Measurements from ENCODE around the gene PPP1R13B.
"Not testable (repeated sequence)": the region's sequence is repeated elsewhere in the genome, so short reads cannot be mapped to it uniquely, and the experiment has no call there.

Gene PPP1R13B

DNA sequence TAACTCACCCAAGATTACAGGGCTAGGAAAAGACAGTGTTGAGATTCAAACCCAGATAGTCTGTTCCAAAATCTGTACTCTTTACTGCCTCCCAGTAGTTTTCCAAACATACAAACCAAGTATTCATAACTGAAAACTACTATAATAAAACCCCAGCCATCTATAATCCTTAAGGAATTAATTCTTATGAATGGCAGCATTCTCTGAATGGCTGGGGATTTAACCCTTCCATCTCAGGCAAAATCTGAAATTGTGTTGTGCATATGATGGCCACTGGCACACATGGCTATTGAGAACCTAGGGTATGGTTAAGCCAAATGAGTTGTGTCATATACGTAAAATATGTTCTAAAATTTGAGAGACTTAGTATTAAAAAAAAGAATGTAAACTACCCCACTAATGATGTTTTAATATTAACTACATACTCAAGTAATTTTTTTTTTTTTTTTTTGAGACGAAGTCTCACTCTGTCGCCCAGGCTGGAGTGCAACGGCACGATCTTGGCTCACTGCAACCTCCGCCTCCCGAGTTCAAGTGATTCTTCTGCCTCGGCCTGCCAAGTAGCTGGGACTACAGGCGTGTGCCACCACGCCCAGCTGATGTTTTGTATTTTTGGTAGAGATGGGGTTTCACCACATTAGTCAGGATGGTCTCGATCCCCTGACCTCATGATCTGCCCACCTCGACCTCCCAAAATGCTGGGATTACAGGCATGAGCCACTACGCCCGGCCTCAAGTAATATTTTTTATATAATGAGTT is 16.7 kb downstream of the PPP1R13B start:
- DNase-seq, result no peak

DNA sequence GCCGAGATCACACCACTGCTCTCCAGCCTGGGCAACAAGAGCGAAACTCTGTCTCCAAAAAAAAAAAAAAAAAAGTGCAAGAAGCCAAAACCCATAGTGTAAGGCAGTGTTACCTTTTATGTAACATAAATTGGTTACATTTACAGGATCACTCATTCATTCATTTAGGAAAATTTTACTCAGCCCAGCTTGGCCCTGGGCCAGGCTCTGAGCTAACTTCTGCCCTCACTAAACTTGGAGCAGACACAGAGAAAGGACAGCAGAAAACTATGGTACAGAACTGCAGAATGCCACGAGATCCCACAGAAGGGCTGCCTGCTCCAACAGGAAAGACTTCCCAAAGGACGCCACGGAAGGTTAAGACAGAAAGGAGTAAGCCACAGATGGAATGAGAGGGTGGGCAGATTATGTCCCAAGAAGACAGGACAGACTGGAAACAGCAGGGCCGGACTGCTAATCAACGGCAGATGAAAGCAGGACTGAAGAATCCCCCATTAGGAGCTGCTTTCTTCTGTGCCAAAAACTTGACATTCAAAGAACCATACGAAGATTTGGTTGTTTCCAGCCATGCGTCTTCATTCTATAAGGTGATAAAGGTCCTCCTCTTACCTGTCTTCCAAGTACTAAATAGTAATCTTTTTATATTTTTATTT is 18.9 kb downstream of the PPP1R13B start:
- no peak for DNase-seq

DNA sequence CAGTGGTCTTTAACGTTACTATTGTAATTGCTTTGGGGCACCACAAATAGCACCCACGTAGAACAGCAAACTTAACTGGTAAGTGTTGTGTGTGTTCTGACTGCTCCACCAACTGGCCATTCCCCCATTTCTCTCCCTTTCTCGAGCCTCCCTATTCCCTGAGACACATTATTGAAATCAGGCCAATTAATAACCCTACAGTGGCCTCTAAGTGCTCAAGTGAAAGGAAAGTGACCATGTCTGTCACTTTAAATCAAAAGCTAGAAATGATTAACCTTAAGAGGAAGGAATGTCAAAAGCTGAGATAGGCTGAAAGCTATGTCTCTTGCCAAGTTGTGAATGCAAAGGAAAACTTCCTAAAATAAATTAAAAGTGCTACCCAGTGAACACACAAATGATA is 22.3 kb downstream of the PPP1R13B start:
- DNase-seq, result no peak

DNA sequence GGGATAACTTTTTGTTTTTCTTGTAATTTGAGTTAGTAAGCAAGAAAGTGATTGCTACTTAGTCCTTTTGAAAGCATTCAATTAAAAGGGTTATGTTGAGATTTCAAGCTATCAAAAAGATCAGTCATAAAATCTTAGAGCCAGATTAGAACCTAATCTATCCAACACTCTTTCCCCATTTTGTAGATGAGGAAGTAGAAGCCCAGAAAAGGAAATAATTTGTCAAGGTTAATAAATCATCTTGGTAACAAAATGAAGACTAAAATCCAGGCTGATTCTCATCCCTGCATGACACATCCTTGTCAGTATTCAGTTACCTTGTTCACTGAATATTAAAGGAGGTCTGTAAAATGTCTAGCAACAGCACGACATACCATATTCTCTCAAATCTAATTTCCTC is 26.5 kb downstream of the PPP1R13B start:
- DNase-seq, result no peak

DNA sequence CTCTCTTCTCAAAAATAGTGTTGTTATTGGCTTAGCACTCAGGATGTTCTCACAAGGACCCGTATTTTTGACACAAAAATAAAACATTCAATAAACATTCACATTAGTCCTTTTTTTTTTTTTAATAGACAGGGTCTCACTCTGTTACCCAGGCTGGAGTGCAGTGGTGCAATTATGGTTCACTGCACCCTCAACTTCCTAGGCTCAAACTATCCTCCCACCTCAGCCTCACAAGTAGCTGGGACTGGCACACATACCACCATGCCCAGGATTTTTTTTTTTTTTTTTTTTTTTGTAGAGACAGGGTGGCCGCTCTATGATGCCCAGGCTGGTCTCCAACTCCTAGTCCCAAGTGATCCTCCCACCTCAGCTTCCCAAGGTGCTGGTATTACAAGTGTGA is 27.0 kb downstream of the PPP1R13B start:
- no peak for DNase-seq

DNA sequence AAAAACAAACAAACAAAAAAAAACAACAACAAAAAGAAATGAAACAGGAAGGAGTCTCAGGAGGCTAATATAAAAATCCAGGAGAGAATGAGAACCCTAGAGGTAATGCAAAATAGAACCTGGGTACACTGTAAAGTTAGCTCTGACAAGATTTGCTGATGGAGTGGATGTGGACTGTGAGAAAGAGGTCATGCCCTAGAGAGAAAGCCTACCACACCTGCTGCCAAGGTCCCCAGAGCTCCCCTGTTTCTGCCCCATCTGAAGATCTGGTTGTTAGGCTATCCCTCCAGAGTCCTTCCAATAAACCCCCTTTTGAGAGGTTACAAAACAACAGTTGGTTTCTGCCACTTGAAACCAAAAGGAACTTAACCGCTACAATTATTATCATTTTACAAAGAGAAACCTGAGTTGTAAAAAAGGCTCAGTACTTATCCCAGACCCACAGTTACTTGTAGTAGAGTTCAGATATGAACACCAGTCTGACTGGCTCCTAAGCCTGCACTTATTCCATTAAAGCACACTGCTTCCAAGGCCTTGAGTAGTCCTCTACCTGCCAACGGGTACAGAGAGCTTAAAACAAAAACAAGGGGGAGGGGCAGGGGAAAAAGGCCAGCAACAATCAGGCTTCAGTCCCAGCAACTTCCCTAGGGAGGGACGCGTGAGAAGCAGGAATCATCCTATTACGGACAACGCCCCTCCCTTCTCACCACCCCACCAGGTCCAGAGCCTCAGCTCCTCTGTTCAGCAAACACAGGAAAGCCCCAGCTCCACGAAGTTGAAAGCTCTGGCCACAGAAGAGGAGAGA is 27.7 kb downstream of the PPP1R13B start:
- DNase-seq, result no peak

DNA sequence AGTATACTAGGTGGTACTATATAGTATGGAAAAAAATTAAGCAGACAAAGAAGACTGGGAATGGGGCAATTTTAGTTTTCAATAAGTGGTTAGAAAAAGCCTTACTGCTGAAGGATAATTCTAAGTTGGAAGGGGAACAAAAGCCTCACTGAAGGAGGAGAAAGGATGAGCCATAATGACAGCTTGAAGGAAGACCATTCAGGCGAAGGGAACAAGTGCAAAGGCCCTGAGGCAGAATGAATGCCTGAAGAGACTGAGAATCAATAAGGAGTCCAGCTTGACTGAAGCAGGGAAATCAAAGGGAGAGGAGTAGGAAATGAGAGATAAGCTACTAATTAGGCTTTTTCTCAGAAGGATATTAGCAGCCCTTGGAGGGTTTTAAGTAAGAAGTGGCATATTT is 28.5 kb downstream of the PPP1R13B start:
- no peak for DNase-seq

DNA sequence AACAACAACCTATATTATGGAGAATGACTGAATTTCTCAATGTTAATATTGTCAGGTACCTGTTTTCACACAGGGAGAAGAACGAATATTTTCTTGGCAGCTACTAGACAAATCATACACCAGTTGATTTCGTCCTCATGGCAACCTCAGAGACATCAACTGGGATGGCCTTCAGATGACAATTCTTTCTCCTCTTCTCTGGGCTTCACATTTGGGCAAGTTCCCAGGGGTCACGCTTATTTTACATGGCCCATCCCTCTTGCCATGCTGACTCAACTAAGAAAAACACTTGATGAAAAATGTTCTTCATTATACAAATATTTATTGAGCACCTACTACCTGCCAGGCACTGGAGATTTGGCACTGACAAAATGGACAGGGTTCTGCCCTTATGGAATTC is 29.0 kb downstream of the PPP1R13B start:
- DNase-seq, result no peak

DNA sequence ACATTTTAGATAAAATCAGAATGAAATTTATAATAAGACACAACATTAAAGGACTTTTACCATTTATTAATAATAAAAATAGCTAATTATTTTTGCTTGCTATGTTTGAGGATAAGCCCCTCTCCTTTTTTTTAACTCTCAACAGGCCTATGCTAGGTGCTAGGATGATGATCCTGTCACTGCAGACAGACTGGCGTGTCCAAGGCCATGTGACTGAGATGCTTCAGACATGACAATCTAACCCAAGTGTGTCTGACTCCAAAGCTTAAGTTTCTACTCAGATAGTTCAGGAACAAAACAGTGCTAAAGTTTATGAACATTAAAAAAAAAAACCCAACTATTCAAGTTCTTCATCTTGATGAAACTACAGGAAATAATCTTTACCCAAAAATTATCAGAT is 29.8 kb downstream of the PPP1R13B start:
- DNase-seq, result no peak

DNA sequence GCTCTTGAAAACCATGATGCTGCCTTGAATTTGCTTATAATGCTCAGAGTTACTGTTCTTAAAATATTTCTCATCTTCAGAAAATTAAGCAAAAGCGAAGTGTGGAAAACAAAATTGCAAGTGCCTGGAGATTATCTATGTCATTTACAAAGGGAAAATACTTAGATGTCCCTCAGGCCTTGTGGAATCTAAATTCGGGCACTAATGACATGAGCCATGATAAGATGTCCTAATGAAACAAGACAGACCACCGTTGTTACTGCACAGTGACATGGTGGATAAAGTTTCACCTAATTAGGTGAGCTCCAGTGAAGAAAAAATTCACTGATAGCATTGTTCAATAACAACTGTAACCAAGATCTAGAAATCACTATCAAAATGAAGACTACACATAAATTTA is 30.4 kb downstream of the PPP1R13B start:
- DNase-seq, result no peak

DNA sequence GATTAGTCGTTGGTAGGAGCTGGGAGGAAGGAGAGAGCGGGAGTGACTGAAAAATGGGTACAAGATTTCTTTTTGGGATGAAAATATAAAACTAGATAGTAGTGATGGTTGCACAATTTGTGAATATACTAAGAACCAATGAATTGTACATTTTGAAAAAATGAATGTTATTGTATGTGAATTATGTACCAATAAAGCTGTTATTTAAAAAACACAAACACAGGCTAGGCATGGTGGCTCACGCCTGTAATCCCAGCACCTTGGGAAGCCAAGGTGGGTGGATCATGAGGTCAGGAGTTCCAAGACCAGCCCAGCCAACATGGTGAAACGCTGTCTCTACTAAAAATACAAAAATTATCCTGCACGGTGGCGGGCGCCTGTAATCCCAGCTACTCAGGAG is 32.1 kb downstream of the PPP1R13B start:
- DNase-seq, result no peak

DNA sequence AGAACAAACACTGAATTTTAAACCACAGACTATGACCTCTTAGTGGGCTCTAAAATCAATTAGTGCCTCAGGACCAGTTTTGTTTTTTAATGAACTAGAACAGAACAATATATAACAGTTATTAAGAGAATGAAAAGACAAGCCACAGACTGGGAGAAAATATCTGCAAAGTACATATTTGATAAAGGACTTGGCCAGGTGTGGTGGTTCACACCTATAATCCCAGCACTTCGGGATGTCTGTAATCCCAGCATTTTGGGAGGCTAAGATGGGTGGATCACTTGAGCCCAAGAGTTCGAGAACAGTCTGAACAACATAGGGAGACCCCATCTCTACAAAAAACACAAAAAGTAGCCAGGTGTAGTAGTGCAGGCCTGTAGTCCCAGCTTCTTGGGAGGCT is 36.2 kb downstream of the PPP1R13B start:
- DNase-seq, result no peak

DNA sequence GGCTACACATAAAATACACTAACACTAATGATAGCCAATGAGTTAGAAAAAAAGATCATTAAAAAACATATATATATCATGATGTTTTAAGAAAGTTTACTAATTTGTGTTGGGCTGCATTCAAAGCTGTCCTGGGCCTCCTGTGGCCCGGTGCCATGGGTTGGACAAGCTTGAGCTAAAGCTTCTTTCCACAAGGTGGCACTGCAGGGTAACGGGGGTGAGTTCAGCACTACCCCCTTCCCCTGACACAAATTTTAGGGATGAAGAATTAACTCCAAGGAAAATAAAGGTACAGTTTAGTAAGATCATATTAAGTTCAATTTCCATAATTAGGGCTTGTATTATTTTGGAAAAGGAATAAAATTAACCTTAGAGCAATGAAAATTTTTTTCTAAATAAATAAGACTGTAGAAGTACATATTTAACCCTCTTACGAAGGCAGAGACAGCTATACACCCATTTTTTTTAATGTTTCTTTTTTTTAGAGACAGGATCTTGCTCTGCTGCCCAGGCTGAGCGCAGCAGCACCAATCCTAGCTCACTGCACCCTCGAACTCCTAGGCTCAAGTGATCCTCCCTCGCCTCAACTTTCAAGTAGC is 38.9 kb downstream of the PPP1R13B start:
- peak; percentile 36 for DNase-seq

DNA sequence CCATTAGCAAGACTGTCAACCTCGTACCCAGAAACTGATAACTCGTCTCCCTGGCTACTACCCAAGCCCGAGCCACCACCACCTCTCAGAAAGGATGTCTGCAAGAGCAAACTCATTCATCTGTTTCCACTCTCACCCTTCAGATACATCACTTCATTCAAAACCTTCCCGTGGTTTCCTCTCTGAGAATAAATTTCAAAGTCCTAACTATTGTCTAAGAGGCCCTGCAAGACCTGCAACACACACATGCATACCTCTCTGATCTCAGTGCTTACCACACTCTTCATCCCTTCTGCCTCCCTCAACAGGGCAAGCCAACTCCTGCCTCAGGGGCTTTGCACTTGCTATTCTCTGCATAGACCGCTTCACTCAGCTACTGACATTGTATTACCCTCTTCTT is 40.6 kb downstream of the PPP1R13B start:
- DNase-seq, result no peak

DNA sequence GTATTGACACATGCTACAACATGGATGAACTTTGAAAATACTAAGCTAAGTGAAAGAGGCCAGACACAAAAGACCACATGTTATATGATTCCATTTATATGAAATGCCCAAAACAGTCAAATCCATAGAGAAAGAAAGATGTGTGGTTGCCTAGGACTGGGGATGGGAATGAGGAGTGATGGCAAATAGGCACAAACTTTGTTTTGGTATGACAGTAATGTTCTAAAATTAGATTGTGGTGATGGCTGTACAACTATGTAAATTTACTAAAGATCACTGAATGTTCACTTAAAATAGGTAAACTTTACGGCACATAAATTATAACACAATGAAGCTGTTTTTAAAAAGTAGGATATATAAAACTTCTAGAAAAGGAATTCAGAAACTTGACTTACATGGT is 41.7 kb downstream of the PPP1R13B start:
- DNase-seq, result no peak

DNA sequence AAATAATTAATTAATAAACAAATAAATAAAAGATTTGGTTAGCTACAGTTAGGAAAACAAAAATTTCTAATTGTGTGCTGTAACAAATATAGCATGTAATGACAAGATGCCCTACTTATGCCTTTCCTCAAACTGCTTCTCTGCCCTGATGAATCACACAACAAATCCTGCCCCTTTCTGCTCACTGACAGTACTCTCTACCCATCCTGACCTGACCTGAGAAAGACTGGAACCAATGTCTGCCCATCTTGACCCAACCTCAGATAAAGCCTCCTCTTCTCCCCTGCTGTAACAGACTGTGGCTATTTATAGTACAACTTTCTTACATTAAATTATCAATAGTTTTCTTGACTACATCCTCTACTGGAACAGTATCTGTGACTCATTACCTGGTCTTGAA is 43.7 kb downstream of the PPP1R13B start:
- DNase-seq, result no peak

DNA sequence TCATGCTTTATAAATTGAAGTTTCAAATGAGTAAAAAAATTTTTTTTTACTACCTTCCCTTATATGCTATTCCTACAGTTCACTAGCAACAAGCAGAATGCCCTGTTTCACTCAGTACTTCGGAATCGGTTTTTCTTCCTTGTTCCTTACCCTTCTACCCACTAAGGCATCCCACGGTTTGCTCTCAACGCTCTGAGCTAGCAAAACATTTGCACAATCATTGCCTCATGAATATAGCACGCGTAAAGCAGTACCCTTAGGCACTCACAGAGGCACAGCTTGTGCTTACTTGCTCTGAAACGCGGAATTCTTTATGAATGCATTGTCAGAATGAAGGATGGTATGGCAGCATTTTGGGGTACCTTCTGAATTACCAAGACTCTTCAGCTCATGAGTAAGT is 45.0 kb downstream of the PPP1R13B start:
- DNase-seq, result no peak

DNA sequence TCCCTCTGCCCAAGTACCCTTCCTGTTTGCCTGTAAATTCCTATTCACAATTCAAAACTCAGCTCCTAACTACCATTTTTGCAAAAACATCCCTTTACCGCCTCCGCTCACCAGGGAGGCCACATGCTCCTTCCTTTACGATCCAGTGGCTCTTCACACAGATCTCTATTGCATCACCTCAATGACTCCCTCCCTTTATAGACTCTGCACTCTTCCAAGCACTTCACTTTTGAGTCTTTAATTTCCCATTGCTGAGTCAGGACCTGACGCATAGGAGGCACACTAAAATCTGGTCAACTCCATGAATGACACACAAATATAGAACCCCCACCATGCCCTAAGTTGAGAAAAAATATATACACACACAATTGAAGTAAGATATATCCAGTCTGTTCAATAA is 45.9 kb downstream of the PPP1R13B start:
- DNase-seq, result no peak

DNA sequence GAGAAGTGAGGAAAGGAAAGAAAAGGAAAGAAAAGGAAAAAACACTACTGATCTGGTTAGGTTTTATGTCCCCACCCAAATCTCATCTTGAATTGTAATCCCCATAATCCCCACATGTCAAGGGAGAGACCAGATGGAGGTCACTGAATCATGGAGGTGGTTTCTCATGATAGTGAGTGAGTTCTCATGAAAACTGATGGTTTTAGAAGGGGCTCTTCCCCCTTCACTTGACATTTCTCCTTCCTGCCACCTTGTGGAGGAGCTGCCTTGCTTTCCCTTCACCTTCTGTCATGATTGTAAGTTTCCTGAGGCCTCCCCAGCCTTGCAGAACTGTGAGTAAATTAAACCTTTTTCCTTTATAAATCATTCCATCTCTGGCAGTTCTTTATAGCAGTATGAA is 54.2 kb downstream of the PPP1R13B start:
- DNase-seq, result not testable (repeated sequence)

DNA sequence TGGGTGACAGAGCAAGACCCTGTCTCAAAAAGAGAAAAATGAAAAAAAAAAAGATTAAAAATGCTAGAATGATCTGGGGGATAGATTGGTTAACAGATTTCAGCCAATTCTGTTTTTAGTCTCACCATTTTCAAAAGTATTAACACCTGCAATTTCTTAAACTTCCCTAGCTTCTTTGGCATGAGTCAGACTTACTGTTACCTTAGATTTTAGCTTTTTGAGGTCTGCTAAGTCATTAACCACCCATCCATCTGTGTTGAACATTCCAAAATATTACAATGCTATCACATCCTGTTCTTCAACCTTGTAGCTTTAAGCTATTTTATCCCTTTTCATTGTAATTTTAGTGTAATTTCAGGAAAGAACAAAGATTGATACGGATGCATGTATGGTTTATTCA is 59.3 kb downstream of the PPP1R13B start:
- DNase-seq, result no peak

DNA sequence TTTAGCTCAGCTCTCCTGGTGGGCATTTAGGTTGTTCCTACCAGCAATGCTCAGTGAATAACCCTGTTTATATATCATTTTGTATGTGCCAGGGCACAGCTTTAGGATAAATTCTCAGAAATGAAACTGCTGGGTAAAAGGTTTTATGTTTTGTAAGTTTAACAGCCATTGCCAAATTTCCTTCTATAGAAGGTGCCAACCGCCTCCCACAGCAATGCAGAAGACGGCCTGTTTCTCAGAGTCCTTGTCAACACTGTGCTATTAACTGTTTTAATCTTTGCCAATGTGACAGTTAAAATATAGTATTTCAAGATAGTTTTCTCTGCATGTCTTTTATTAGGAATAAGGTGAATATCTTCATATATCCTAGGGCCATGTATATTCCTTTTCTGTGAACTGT is 65.0 kb downstream of the PPP1R13B start:
- DNase-seq, result no peak

DNA sequence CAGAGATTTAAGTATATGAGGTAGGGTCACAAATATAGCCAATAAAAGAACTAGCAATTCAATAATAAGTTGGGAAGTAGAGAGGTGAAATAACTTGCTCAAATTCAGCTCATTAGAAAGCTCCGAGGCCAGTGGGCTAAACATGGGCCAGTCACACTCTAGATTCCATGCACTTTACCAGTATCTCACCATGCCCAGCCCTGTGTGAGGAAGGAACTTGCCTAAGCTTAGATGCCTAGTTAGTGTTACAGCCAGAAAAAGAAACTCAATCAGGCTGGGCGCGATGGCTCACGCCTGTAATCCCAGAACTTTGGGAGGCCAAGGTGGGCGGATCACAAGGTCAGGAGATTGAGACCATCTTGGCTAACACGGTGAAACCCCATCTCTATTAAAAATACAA is 71.1 kb downstream of the PPP1R13B start:
- DNase-seq, result not testable (repeated sequence)

DNA sequence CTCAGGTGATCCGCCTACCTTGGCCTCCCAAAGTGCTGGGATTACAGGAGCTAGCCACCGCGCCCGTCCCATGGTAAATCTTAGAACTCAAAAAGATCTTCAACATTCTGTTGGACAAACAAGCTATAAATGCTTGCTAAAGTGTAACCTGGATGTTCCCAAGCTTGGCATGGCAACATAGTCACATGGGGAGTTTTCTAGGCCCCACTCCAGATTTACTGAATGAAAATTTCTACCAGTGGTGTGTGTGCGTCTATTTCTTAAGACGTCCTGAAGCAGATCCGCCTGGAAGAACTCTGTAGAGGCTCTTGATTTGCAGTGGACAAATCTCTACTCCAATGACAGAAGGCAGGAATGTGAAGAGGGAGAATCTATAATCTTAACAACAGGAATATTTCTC is 71.9 kb downstream of the PPP1R13B start:
- DNase-seq, result no peak

DNA sequence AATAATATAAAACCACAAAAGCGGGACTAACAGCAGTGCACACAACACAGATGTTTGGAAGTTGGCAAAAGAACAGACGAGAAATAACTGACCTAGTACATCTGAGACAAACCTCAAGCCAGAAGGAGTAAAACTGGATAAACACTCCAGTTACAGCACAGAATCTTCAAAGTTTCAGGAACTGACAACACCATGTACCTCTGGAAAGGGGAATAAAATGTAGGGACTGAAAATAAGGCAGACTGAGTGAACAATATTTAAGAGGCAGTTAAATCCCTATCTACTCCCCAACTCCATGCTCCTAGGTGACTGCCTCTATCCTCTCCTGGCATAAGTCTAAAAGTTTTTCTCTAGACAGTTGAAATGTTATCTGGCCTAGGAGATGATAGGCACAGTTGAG is 73.9 kb downstream of the PPP1R13B start:
- DNase-seq, result no peak

Measured in amniotic stem cell (primary cell).